HG03354 (cell line): Measurements from ENCODE around the gene SLF2.

ENCODE experiments used
- ATAC-seq: cut with Tn5 transposase; IDR thresholded peaks from one replicate; pipeline ENCODE4 v1.9.1; 2021; ENCODE audit warnings: mild to moderate bottlenecking; ENCODE audit not compliant: unreplicated experiment, poor library complexity, severe bottlenecking

SLF2 gene

DNA sequence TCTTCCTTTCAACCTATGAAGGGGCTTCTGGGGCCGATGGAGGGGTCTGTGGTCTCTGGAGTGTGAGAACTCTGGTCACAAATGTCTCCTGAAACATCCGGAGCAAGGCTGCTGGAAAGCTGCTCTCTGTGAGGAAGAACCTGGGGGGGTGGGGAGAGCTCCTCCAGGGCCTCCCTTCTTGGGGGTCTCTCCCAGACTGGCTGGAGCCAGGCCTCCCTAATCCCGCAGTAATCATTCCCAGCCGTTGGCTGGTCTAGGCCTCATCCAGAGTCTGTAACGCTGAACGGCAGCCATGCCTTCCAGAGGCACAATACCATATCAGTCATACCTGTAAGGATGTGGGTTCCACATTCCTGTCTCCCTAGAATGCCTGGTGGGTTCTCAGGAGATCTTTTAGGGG lies 82.4 kb downstream of the SLF2 start:
- ATAC-seq: no peak

DNA sequence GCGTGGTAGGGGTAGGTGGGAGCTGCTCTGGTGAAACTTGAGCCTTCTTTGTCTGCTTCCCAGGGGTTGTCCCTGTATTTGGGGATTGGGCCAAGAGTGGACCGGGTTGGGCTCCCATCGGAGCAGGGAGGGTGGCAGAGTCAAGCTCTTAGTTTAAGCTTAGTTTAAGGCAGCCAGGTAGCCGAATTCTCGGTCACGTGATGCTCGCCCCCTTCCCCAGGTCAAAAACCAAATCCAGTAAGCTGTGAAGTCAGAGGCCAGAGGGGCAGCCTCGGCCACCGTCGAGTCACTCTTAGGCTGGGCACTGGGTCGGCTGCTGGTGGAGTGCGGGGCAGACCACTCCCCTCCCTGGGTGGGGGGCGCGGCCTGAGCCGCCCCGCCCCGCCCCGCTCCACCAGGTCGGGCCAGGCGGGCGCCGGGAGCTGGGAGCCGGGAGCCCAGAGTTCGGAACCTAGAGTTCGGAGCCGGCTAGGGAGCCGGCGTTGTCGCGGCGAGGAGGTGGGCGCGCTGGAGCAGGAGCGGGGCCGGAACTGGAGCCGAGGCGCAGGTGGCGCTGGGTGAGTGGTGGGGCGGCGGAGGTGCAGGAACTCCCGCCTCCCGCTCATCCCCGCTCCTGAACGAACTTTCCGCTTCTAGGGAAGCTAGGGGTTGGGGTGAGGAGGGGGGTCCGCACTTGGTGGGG lies 84.1 kb downstream of the SLF2 start:
- peak; percentile 23 for ATAC-seq

DNA sequence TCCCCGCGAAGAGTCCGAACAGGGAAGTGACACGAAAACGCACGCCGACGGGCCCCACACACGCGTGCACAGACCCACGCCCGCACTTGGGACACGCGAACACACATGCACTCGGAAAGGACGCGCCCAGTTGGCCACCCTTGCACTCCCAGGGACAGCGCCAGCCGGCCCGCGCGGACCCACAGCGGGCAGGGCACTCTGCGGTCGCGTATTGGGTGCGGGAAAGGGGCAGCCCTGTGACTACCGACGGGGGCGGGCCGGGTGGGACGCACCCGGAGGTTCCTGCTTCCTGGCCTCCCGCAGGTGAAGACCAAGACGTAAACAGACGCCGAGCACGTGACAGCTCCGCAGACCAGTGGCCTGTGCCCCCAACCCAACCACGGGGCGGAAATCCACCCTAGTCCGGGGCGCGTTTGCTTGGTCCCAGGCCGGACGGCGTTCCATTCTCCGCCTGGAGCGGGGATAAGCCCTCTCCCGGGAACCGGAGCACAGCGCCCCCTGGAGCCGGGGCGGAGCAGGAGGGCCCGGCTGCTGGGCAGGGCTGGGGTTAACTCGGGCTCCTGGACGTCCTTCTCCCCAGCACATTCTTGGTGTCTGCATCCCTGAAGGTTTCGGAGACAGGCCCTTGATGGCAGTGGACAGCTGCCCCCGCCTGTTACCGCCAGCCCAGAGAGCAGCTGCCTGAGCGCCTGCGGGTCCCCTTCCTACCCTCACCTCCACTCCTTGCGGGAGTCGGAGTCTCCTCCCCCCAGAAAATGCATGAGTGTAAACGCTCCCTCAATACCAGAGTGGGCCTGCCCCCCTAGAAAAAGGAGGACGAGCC lies 84.8 kb downstream of the SLF2 start:
- peak; percentile 41 for ATAC-seq

DNA sequence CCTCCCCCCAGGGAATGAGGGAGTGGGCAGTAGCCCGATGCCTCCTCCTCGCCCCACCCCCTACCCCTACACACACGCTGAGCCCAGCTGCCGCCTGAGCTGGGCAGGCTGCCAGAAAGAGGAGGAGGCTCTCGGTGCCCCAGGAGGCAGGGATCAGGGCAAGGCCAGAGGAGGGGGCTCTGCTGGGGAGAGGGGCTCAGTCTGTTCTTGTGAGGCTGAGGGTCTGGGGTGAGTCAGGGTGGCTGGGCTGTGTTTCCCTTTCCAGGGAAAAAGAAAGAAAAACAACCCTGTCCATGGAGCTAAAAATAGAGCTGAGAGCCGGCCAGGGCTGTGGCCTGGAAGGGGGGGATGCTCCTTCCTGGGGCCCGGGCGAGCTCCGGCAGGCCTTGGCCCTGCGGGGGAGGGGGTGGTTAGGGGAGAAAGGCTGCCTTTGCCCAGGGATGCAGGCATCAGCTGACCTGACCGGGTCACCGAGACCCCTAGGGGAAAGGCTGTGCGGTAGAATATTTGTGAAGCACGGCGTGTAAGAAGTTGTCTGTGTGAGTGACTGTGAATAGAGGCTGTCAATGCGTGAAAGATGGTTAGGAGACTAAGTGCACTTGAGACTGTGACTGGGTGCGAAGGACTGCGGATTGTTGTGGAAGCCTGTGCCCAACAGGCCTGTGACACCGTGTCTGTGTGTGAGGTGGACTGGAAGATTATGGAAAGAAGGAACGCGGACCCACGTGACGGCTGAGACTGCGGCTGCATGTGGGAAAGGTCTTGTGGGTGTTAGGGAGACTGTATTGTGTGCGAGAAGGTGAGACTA lies 85.6 kb downstream of the SLF2 start:
- peak; percentile 28 for ATAC-seq

DNA sequence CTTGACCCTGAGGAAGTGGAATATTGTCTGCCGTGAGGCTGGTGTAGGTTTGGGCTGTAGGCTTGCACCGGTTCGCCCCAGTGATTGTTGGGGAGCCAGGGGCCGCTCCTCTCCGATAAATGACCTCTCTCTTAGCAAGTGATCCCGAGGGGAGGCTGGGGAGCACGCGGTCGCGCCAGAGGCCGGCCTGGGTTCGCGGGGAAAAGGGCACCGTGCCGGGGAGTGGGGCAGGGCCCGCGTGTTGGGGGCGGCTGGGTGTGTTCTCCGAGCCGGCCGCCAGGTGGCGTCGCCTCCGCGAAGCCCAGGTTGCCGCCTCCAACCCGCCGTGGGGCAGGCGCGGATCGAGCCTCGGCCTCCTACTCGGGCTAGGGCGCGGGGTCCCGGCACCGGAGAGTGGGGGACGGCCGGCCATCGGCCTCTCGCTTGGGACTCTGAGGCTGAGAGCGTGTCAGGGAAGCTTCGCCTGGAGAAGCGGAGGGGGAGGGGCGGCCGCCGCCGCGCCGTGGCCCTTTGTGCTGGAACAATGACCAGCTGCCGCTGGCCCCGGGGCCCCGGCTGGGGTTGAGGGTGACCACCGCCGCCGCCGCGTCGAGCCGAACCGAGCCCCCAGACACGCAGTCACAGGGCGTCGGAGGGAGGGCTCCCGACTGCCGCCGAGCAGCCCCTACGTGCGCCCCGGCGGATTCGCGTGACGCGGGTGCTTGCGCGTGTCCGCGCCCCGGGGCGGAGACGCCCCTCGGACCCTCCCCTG lies 86.4 kb downstream of the SLF2 start:
- peak; percentile 55 for ATAC-seq

DNA sequence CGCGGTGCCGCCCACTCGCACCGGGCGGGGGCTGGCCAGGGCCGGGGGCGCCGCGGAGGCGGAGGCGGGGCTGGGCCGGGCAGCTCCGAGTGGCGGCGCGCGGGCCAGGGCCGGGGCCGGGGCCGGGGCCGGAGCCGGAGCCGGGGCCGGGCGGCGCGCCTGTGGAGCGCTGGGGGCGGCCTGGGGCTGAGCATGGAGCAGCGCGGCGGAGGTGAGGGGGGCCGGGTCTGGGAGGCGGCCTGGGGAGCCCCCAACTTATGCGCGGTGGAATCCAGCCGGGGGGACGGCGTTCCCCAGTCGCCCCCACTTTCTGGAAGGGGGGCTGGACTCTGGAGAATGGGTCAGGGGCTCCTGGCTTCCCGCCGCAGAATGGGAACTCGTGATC lies 87.0 kb downstream of the SLF2 start, which contains the start of gene LZTS2:
Gene LZTS2 (plus strand): TSS at position 67 of the 385 bp plus-strand sequence. CDS start 2,731 bp downstream, outside the sequence.
- ATAC-seq: no peak

DNA sequence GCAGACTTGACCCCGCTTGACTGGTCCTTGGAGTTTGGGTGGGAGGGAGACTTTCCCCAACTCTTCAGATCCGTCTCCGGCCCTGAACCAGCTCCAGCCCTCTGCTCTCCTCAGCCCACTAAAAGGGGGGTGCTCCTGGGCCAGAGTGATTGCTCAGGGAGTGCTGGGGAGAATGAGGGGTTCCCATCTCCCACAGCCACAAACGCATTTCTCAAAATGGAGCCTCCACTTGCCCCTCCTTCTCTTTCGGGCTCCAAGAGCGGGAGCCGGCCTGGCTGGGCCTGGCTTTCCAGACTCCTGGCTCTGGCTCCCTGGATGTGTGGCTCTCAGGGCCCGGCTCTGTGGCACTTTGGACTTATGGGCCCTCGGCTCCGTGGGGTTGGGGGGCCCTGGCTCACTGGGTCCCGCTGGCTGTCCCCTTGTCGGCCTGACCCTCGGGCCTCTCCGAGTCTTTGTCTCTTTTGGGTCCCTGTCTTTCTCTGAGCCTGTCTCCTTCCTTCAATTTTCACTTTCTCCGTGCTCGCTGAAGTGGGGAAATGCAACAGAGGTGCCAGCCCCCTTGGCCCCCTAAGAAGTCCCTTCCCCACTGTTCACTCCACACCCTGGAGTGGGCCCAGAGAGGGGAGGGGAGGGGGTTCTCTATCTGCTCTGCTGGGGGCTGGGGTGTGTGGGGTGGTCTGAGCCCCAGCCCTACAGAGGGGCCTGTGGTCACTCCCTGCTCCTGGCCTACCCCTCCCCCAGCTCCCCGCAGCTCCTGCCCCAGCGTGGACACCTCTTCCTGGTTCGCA lies 87.6 kb downstream of the SLF2 start:
- ATAC-seq: no peak

DNA sequence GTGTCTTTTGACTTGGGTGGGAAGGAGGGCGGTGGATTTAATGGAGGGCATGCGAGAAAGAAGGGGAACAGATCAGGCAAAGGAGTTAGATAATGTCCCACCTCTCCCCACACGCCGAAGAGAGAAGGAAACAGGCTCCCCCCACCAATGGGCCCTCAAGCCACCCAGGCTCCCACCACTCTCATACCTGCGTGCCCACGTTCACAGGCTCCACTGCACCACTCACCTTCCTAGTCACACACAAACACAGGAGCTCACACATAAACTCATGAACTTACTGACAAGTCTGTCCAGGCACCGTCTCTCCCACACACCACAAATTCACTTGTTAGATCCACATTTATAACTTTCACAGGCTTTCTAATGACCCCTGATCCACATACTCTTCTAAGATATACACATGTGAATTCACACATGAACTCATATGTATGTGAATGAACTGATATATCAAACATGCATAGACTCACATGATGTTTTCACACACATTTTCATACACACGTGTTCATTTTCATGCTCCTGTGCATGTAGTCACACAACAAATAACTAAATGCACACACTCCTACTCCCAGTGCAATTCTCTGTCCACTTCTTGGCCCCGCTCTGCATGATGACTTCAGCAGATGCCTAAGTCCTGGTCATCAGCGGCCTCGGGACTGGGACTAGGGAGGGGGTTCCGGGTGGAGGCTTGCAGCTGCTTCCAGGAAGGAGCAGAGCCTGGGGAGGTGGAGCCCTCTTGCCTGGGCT lies 88.3 kb downstream of the SLF2 start:
- no peak for ATAC-seq

DNA sequence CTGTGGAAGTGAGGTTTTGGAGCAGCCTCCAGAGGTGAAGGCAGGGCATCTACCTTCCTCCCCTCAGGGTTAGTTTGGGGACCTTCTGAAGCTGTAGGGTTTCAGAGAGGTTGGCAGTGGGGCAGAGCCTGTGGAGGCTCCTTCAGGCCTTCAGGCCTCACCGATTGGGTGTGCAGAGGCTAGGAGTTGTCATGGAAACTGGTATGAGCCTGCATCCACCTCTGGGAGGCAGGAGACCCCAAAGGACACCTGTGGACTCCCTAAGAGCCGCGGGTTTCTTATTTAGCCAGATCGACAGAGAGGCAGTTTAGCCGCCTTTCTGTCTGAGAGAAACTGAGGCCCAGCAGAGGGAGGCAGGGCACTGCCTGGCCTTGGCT lies 88.9 kb downstream of the SLF2 start:
- no peak for ATAC-seq

DNA sequence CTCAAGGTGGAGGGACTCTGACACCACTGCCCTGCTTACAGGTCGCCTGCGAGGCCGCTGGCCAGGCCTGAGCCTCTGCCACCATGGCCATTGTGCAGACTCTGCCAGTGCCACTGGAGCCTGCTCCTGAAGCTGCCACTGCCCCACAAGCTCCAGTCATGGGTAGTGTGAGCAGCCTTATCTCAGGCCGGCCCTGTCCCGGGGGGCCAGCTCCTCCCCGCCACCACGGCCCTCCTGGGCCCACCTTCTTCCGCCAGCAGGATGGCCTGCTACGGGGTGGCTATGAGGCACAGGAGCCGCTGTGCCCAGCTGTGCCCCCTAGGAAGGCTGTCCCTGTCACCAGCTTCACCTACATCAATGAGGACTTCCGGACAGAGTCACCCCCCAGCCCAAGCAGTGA lies 89.7 kb downstream of the SLF2 start:
- ATAC-seq: no peak

DNA sequence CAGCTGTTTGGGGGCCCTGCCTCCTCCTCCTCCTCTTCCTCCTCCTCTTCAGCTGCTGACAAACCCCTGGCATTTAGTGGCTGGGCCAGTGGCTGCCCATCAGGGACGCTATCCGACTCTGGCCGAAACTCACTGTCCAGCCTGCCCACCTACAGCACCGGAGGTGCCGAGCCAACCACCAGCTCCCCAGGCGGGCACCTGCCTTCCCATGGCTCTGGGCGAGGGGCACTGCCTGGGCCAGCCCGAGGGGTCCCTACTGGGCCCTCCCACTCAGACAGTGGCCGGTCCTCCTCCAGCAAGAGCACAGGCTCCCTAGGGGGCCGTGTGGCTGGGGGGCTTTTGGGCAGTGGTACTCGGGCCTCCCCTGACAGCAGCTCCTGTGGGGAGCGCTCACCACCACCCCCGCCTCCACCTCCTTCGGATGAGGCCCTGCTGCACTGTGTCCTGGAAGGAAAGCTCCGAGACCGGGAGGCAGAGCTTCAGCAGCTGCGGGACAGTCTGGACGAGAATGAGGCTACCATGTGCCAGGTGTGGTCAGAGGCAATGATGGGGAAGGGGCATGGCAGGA lies 91.0 kb downstream of the SLF2 start:
- no peak for ATAC-seq

DNA sequence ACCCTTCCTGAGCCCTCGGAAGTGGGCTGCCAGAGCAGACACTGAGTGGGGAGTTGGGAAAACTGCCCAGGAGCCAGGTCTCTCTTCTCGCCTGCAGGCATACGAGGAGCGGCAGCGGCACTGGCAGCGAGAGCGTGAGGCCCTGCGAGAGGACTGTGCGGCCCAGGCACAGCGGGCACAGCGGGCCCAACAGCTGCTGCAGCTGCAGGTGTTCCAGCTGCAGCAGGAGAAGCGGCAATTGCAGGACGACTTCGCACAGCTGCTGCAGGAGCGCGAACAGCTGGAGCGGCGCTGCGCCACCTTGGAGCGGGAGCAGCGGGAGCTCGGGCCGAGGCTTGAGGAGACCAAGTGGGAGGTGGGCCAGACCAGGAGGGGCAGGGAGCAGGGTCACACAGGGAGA lies 92.6 kb downstream of the SLF2 start:
- ATAC-seq: no peak

DNA sequence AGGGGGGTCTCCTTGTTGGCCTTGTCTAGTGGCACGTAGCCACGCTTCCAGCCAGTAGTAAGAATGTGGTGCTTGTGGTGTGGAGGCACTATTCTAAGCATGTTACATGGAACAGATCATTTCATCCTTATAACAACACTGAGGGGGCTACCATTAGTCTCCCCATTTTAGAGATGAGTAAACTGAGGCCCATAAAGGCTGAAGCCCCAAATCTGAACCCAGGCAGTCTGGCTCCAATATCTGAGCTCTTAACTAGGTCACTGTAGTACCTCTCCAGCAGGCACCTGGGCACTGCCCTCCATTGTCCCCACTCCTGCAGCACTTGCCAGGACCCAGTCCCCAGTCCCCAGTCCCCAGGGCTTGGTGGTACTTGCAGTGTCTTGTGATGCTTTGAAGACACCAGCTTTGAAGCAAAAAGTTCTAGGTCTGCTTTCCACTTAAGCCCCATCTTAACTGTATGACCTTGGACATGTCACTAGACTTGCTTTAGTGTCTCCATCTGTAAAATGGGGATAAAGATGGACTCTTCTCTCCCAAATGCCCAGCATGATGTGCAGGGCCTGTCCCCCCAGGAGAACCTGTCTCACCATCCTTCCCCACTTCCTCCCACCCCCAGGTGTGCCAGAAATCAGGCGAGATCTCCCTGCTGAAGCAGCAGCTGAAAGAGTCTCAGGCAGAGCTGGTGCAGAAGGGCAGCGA lies 93.3 kb downstream of the SLF2 start:
- no peak for ATAC-seq

DNA sequence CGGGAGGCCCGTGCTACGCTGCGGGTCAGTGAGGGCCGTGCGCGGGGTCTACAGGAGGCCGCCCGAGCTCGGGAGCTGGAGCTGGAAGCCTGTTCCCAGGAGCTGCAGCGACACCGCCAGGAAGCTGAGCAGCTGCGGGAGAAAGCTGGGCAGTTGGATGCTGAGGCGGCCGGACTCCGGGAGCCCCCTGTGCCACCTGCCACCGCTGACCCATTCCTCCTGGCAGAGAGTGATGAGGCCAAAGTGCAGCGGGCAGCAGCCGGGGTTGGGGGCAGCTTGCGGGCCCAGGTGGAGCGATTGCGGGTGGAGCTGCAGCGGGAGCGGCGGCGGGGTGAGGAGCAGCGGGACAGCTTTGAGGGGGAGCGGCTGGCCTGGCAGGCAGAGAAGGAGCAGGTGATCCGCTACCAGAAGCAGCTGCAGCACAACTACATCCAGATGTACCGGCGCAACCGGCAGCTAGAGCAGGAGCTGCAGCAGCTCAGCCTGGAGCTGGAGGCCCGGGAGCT lies 93.9 kb downstream of the SLF2 start:
- ATAC-seq: no peak

DNA sequence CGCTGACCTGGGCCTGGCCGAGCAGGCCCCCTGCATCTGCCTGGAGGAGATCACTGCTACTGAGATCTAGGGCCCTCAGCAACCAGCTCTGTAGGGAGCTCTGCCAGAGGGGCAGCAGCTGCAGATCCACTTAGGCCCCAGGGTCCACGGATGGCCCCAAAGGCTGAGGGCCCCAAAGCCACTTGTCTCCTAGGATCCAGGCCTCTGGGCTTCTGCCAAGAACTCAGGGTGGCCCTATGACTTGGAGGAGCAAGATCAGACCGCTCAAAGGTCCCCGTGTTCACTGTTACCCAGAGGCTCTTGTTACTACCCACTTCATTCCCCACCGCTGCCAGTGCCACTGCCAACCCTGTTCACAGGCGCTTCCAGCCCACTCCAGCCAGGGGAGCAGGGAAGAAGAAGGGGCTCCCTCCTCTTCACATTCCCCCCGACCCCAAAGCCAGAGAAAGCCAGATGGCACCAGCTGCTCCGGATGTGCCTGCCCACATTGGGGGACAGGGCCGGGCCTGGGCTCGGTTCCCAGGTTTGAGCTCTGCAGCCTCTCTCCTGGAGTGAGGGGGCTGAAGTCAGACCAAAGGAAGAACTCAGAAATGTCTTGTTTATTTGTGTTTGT lies 94.4 kb downstream of the SLF2 start:
- no peak for ATAC-seq

DNA sequence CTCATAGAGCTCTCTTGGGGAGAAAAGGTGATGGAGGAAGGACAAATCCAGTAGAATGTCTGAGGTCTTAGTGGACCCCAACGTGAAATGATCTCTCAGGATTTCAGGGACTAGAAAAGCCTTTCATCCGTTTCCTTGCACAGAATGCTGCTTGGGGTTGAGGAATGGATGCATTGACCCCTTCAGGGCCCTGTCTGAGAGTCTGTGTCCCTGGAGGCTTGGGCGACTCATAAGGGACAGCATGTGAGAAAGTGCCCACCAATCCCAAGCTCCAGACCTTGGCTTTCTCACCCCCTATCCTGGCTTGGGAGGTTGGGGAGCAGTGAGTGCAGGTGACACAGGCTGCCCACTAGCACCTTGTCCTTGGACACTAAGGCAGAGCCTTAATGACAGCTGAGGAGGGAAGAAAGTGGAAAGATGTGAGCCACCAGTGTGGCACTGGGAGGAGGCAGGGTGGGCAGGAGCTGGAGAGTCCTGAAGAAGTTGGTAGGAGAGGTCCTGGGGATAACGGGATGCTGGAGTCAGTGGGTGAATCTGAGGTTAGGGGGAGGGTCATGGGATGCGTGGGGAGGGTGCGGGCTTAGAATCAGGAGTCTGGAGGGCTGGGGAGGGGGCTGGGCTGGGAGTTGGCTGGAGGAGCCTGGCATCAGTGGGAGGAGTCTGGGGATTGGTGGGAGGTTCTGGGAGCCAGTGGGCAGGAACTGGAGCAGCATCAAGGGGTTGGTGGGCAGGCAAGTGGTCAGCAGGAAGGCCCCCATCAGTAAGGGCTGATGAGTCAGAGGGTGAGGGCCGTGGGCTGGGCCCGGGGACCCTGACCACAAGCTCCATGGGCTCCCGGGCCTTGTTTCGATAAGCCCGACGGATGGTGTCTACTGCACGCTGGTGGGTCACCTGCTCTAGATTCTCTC lies 95.4 kb downstream of the SLF2 start:
- no peak for ATAC-seq
